ENCODE measurements around the gene LYL1.

DNA sequence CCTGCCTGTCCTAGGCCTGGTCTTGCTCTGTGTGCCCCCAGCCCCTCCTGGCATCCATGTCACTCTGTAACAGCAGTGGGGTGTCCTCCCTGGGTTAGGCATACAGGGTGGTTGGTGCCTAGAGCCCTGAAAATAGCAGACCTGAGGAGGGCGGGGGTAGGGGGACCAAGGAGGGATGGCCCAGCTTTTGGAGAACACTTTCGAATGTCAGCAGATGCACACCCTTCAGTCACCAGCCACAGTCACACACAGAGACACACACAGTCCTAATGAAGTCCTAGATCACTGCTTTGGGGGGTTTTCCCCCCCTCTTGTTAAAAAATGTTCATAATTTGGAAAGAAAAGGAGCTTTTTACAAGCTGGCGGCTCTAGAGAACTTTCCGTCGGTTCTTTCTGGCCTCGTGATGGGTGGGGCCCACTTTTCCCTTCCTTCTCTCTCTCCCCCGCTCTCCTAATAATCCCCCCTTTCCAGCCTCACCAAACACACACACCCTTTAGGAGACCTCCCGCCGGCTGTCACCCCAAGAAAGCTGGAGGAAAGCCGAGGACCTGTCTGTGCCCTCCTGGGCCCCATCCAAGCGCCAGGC, 47.9 kb downstream of the LYL1 start:
- TF ChIP-seq EZH2 (IDR thresholded peaks at IDR 0.05) (no peak), POLR2AphosphoS5 (IDR thresholded peaks at IDR 0.05; ENCODE audit: borderline replicate concordance, low read depth, low read length) (no peak), FOXP2 (optimal IDR thresholded peaks at IDR 0.05; ENCODE audit: control extremely low read depth, extremely low read length, insufficient read depth) (no peak)

Data from SK-N-MC (cell line).